Cardiac muscle cell (in vitro differentiated cells and primary cell): ENCODE data around the gene AP3B1. TPM values are rescaled to one million over a fixed set of nuclear protein-coding genes. Genes with fewer than 3 reads are reported as not detected.
"Not testable (repeated sequence)": the region's sequence is repeated elsewhere in the genome, so short reads cannot be mapped to it uniquely, and the experiment has no call there.

ENCODE experiments used
- DNase-seq, 2 donors: peaks; one replicate each; pipeline versions ENCODE4 v3.0.0 to v3.0.0-alpha.2; 2010 to 2017; ENCODE audit warnings: low read depth in 1 of 2, low spot score in 1 of 2
- H3K27ac ChIP-seq: fragments of 200-600 bp; sonication (generic); 2 replicates; pipeline ENCODE4 v1.5.1; 2016
- H3K27me3 ChIP-seq: fragments of 200-600 bp; sonication (generic); 2 replicates; pipeline ENCODE4 v1.6.0; 2016; ENCODE audit warnings: control low read depth
- H3K36me3 ChIP-seq: fragments of 200-600 bp; sonication (generic); 2 replicates; pipeline ENCODE4 v1.5.1; 2016; ENCODE audit warnings: control low read depth
- H3K4me1 ChIP-seq: fragments of 200-600 bp; sonication (generic); 2 replicates; pipeline ENCODE4 v1.8.1; 2017; ENCODE audit warnings: low read depth, mild to moderate bottlenecking, mixed run types
- H3K4me3 ChIP-seq: fragments of 200-600 bp; sonication (generic); 2 replicates; pipeline ENCODE4 v1.5.1; 2016; ENCODE audit warnings: mild to moderate bottlenecking
- H3K9me3 ChIP-seq: fragments of 200-600 bp; sonication (generic); 2 replicates; pipeline ENCODE4 v1.5.1; 2017; ENCODE audit warnings: low read depth, mild to moderate bottlenecking, control low read depth
- CTCF ChIP-seq: IDR thresholded peaks from 2 replicates; pipeline ENCODE4 v1.5.1; 2012; ENCODE audit warnings: low read depth, mild to moderate bottlenecking, low read length
- polyA plus RNA-seq: library from polyadenylated mRNA; unstranded; fragments of >200 nt; fragmentation: Nextera tagmentation; extraction: Ambion mirVana; gene quantifications from 2 replicates; pipeline ENCODE4 v1.2.1, GENCODE V29; 2016
- total RNA-seq: library from RNA; depleted of rRNA; stranded (reverse); fragments of >200 nt; gene quantifications from 2 replicates; pipeline ENCODE4 v1.2.3, GENCODE V29; 2016

The AP3B1 gene
- total and polyA plus RNA-seq, 2 experiments from 2014 or later = 32.2 to 35.3 TPM

- no peak overlapping the region for H3K4me3 ChIP-seq
- no peaks in the 10 kb centered on the region for H3K27me3 ChIP-seq
- no peaks in the 10 kb centered on the region for H3K4me1 ChIP-seq
- DNase-seq = peak in 1 of 2 donors; percentile 35
- H3K27ac ChIP-seq = no peak overlapping the region
- TF ChIP-seq CTCF = no peak
- H3K9me3 ChIP-seq = no peaks in the 10 kb centered on the region
- no peaks in the 10 kb centered on the region for H3K36me3 ChIP-seq
Observed at GRCh38 chr5:78050888-78051287, 243.6 kb downstream of the AP3B1 start.

- not testable (repeated sequence) for H3K9me3 ChIP-seq, H3K4me1 ChIP-seq, DNase-seq
Observed at GRCh38 chr5:78046823-78047222, 247.7 kb downstream of the AP3B1 start.

GRCh38 chr5:78046006-78046405 is 248.5 kb downstream of the AP3B1 start:
- H3K4me3 ChIP-seq = no peak overlapping the region
- no peak for DNase-seq
- H3K9me3 ChIP-seq = no peaks in the 10 kb centered on the region
- H3K36me3 ChIP-seq = no peaks in the 10 kb centered on the region
- H3K27me3 ChIP-seq = no peaks in the 10 kb centered on the region
- H3K27ac ChIP-seq = no peak overlapping the region
- no peaks in the 10 kb centered on the region for H3K4me1 ChIP-seq
- no peak for TF ChIP-seq CTCF

More at GRCh38 chr5:78046823-78047222, 247.7 kb downstream of the AP3B1 start:
- H3K27ac ChIP-seq, H3K4me3 ChIP-seq, H3K27me3 ChIP-seq, H3K36me3 ChIP-seq: not testable (repeated sequence)

GRCh38 chr5:78041805-78042204 is 252.7 kb downstream of the AP3B1 start:
- TF ChIP-seq CTCF = no peak
- DNase-seq = no peak
- no peak overlapping the region for H3K27ac ChIP-seq

GRCh38 chr5:78025540-78025939 is 269.0 kb downstream of the AP3B1 start:
- Histone ChIP-seq H3K27ac (no peak overlapping the region), H3K9me3 (no peaks in the 10 kb centered on the region), H3K4me1 (no peaks in the 10 kb centered on the region), H3K27me3 (no peaks in the 10 kb centered on the region), H3K36me3 (no peaks in the 10 kb centered on the region), H3K4me3 (no peak overlapping the region)
- no peak for TF ChIP-seq CTCF
- no peak for DNase-seq

More at GRCh38 chr5:78041805-78042204, 252.7 kb downstream of the AP3B1 start:
- H3K36me3 ChIP-seq = peaks cover 5% of the 10 kb centered on the region
- no peaks in the 10 kb centered on the region for H3K9me3 ChIP-seq
- H3K4me3 ChIP-seq = no peak overlapping the region
- no peaks in the 10 kb centered on the region for H3K4me1 ChIP-seq
- no peaks in the 10 kb centered on the region for H3K27me3 ChIP-seq

- TF ChIP-seq CTCF = no peak
- no peak for DNase-seq
- Histone ChIP-seq H3K4me1 (peaks cover 6% of the 10 kb centered on the region), H3K9me3 (no peaks in the 10 kb centered on the region), H3K4me3 (no peak overlapping the region), H3K36me3 (no peaks in the 10 kb centered on the region), H3K27me3 (peaks cover 30% of the 10 kb centered on the region), H3K27ac (no peak overlapping the region)
Observed at GRCh38 chr5:78019744-78020143, 274.8 kb downstream of the AP3B1 start.
